Measurements from ENCODE around the gene STH. TPM values are rescaled to one million over a fixed set of nuclear protein-coding genes. Genes with fewer than 3 reads are reported as not detected.

STH gene
- total and polyA plus RNA-seq, 5 donors, result not detected

DNA sequence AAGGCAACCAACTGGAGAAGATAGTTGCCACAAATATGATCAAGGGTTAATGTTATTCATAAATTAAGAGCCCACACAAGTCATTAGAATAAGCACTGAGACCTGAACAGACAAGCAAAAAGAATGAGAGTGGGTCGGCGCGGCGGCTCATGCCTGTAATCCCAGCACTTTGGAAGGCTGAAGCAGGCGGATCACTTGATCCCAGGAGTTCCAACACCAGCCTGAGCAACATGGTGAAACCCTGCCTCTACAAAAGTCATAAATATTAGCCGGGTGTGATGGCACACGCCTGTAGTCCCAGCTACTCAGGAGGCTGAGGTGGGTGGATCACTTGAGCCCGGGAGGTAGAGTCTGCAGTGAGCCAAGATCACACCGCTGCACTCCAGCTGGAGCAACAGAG is 40.7 kb upstream of the STH start:
- no peak overlapping the region for H3K27ac ChIP-seq (ENCODE audit: low read length)
- intact Hi-C loops (cut with DNase I), result no loop called here
- DNase-seq (no peak), ATAC-seq (no peak)
- H3K9me3 ChIP-seq (ENCODE audit: control insufficient read depth, low read length), result no peaks in the 10 kb centered on the region
- H3K4me3 ChIP-seq (ENCODE audit: low read length), result no peak overlapping the region
- H3K4me1 ChIP-seq (ENCODE audit: control insufficient read depth, insufficient read depth, low read length), result no peaks in the 10 kb centered on the region
- H3K27me3 ChIP-seq (ENCODE audit: control insufficient read depth, insufficient read depth), result no peaks in the 10 kb centered on the region
- 90% methylated on average over 9 of the region's 9 CpGs for WGBS

DNA sequence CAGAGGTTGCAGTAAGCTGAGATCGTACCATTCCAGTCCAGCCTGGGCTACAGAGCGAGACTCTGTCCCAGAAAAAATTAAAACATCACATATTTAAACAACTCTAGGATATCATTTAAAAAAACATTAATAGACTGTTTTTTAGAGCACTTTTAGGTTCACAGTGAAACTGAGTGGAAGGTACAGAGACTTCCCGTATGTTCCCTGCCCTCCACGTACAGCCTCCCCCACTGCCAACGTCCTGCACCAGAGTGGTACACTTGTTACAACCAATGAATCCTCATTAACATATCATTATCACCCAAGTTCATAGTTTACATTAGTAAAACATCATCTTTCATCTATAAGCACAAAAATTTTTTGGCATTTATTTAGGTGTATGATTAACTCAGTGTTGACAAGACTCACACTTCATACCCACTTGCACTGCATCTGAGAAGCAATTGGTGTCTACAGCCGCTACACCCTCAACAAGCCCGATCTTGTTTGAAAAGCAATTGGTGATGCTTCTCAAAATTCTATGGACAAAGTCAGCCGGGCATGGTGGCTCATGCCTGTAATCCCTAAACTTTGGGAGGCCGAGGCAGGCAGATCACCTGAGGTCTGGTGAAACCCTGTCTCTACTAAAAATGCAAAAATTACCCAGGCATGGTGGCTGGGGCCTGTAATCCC is 39.9 kb upstream of the STH start:
- H3K27me3 ChIP-seq (ENCODE audit: control insufficient read depth, insufficient read depth), result no peaks in the 10 kb centered on the region
- no peak overlapping the region for H3K4me3 ChIP-seq (ENCODE audit: low read length)
- no peak overlapping the region for H3K27ac ChIP-seq (ENCODE audit: low read length)
- H3K4me1 ChIP-seq (ENCODE audit: control insufficient read depth, insufficient read depth, low read length), result no peaks in the 10 kb centered on the region
- DNase-seq (no peak), ATAC-seq (no peak)
- intact Hi-C loops (cut with DNase I), result no loop called here
- H3K9me3 ChIP-seq (ENCODE audit: control insufficient read depth, low read length), result no peaks in the 10 kb centered on the region
- WGBS, result 88% methylated on average over 9 of the region's 9 CpGs

DNA sequence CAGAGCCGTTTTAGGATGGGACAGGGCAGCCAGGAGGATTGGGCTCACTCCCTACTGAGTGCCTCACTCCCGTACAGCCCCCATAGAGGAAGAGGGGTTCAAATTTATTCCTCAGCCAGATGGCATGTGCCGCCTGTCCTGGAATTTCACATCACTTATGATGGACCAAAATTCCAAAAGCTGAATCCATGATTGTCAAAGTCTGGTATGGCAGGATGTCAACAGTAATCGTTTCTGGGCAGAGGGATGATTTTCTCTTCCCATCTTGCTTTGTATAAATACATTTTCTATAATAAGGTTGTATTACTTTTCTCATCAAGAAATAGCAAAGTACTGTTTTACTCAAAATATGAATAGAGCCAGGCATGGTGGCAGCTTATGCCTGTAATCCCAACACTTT is 38.7 kb upstream of the STH start:
- ATAC-seq (no peak), DNase-seq (no peak)
- Histone ChIP-seq H3K4me3 (ENCODE audit: low read length) (no peak overlapping the region), H3K27ac (ENCODE audit: low read length) (no peak overlapping the region), H3K4me1 (ENCODE audit: control insufficient read depth, insufficient read depth, low read length) (no peaks in the 10 kb centered on the region), H3K27me3 (ENCODE audit: control insufficient read depth, insufficient read depth) (no peaks in the 10 kb centered on the region), H3K9me3 (ENCODE audit: control insufficient read depth, low read length) (no peaks in the 10 kb centered on the region)
- 72% methylated on average over 4 of the region's 4 CpGs for WGBS
- intact Hi-C loops (cut with DNase I), result no loop called here

DNA sequence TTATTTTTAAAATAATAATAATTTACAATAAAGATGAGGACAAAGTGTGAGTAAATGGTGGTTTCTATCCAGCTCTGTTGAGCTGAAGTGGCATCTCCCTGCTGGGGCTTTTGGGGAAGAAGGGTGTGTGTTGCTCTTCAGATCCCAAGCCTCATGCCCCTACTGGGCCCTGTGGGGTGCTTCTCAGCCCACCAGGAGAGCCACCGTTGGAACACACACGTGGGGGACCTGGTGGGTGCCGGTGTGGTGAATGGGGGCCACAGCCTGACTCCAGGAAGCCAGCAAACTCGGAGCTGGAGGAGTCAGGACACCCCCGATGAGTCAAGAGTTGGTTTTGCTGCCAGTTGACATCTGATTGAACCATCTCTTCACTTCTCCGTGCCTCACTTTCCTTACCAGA is 37.8 kb upstream of the STH start:
- no peak for ATAC-seq
- Histone ChIP-seq H3K4me3 (ENCODE audit: low read length) (no peak overlapping the region), H3K4me1 (ENCODE audit: control insufficient read depth, insufficient read depth, low read length) (no peaks in the 10 kb centered on the region), H3K27ac (ENCODE audit: low read length) (no peak overlapping the region), H3K9me3 (ENCODE audit: control insufficient read depth, low read length) (no peaks in the 10 kb centered on the region), H3K27me3 (ENCODE audit: control insufficient read depth, insufficient read depth) (no peaks in the 10 kb centered on the region)
- intact Hi-C loops (cut with DNase I), result no loop called here
- WGBS, result 72% methylated on average over 6 of the region's 6 CpGs
- no peak for DNase-seq

DNA sequence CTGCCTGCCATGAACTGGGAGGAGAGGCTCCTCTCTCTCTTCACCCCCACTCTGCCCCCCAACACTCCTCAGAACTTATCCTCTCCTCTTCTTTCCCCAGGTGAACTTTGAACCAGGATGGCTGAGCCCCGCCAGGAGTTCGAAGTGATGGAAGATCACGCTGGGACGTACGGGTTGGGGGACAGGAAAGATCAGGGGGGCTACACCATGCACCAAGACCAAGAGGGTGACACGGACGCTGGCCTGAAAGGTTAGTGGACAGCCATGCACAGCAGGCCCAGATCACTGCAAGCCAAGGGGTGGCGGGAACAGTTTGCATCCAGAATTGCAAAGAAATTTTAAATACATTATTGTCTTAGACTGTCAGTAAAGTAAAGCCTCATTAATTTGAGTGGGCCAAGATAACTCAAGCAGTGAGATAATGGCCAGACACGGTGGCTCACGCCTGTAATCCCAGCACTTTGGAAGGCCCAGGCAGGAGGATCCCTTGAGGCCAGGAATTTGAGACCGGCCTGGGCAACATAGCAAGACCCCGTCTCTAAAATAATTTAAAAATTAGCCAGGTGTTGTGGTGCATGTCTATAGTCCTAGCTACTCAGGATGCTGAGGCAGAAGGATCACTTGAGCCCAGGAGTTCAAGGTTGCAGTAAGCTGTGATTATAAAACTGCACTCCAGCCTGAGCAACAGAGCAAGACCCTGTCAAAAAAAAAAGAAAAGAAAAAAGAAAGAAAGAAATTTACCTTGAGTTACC is 36.7 kb upstream of the STH start:
- no peak for ATAC-seq
- no peaks in the 10 kb centered on the region for H3K9me3 ChIP-seq (ENCODE audit: control insufficient read depth, low read length)

DNA sequence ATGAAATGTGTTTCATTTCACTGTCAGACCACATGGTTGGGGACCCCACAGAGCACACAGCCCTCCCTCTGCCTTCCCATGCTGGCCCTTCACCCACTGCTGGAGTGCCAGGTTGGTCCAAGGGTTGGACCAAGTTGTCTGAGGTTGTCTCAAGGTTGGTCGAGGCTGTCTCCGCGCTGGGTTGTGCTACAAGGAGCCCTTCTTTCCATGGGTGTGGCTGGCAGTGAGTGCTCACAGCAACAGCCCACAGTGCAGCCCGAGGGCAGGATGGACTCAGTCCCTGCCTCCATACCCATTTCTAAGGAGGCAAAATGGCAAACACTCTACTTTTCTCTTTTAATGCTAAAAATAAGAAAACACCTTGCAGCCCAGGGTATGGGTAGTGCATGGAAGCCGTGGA is 35.8 kb upstream of the STH start:
- no peak for DNase-seq
- intact Hi-C loops (cut with DNase I), result no loop called here
- Histone ChIP-seq H3K27ac (ENCODE audit: low read length) (no peak overlapping the region), H3K27me3 (ENCODE audit: control insufficient read depth, insufficient read depth) (no peaks in the 10 kb centered on the region), H3K4me3 (ENCODE audit: low read length) (no peak overlapping the region), H3K4me1 (ENCODE audit: control insufficient read depth, insufficient read depth, low read length) (no peaks in the 10 kb centered on the region), H3K9me3 (ENCODE audit: control insufficient read depth, low read length) (no peaks in the 10 kb centered on the region)
- no peak for ATAC-seq
- 89% methylated on average over 5 of the region's 5 CpGs for WGBS

More for the DNA sequence above, 36.7 kb upstream of the STH start:
- no peak overlapping the region for H3K4me3 ChIP-seq (ENCODE audit: low read length)
- 88% methylated on average over 12 of the region's 12 CpGs for WGBS
- H3K27ac ChIP-seq (ENCODE audit: low read length), result no peak overlapping the region
- no peak for DNase-seq
- intact Hi-C loops (cut with DNase I), result no loop called here
- H3K27me3 ChIP-seq (ENCODE audit: control insufficient read depth, insufficient read depth), result no peaks in the 10 kb centered on the region
- no peaks in the 10 kb centered on the region for H3K4me1 ChIP-seq (ENCODE audit: control insufficient read depth, insufficient read depth, low read length)

DNA sequence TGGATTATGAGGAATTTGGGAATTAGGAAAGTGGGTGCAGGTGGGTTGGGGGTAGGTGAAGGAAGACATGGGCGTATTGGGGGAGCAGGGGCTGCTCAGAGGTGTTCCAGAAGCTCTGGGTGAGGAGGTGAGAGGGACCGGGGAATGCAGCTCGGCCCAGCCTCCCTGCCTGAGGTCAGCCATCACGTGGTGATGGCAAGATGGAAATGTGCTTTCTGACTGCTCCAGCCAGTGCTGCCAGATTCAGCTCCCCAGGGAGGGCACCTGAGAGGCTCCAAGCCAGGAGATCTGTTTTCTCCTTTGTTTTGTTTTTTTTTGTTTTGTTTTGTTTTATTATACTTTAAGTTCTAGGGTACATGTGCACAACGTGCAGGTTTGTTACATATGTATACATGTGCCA is 35.2 kb upstream of the STH start:
- no peak for DNase-seq
- WGBS, result 57% methylated on average over 5 of the region's 5 CpGs

DNA sequence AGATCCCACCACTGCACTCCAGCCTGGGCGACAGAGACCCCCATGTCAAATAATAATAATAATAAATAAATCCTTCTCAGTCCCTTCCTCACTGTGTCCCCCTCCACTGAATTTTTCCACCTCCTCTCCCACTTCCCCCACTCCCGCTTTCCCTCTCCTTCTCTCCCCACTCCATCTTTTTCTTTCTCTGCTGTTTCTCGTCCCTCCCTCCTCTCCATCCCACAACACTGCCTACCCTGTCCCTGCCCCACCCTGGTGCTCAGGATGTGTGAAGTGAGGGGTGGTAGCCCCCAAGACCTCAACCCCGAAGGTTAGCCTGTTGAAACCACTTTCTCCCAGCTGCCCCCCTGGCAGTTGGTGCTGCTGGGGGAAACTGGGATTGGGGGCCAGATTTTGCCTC is 34.4 kb upstream of the STH start:
- DNase-seq (no peak), ATAC-seq (no peak)
- no peaks in the 10 kb centered on the region for H3K27me3 ChIP-seq (ENCODE audit: control insufficient read depth, insufficient read depth)
- intact Hi-C loops (cut with DNase I), result no loop called here
- no peak overlapping the region for H3K27ac ChIP-seq (ENCODE audit: low read length)
- H3K4me1 ChIP-seq (ENCODE audit: control insufficient read depth, insufficient read depth, low read length), result no peaks in the 10 kb centered on the region
- WGBS, result 86% methylated on average over 4 of the region's 4 CpGs
- no peaks in the 10 kb centered on the region for H3K9me3 ChIP-seq (ENCODE audit: control insufficient read depth, low read length)
- H3K4me3 ChIP-seq (ENCODE audit: low read length), result no peak overlapping the region

More for the DNA sequence above, 35.2 kb upstream of the STH start:
- Histone ChIP-seq H3K27me3 (ENCODE audit: control insufficient read depth, insufficient read depth) (no peaks in the 10 kb centered on the region), H3K4me1 (ENCODE audit: control insufficient read depth, insufficient read depth, low read length) (no peaks in the 10 kb centered on the region), H3K27ac (ENCODE audit: low read length) (no peak overlapping the region), H3K9me3 (ENCODE audit: control insufficient read depth, low read length) (no peaks in the 10 kb centered on the region), H3K4me3 (ENCODE audit: low read length) (no peak overlapping the region)
- no peak for ATAC-seq
- intact Hi-C loops (cut with DNase I), result no loop called here

DNA sequence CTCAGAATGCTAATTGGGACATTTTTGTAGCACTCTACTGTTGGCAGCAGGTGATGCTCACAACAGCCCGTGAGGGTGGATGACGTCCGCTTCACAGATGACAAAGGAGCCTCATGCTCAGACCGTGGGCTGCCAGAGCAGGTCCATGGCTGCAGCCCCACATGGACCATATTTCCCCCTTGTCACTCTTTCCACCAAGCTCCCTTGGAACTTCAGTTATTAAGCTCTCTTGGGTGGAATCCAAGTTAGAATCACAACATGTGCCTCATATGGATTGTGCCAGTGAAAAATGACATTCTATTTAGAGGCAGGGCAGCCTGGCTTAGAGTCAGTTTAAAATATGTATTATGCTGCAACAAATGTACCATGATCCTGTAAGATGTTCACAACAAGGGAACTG is 33.2 kb upstream of the STH start:
- no peak overlapping the region for H3K4me3 ChIP-seq (ENCODE audit: low read length)
- 63% methylated on average over 4 of the region's 4 CpGs for WGBS
- no peaks in the 10 kb centered on the region for H3K27me3 ChIP-seq (ENCODE audit: control insufficient read depth, insufficient read depth)
- H3K9me3 ChIP-seq (ENCODE audit: control insufficient read depth, low read length), result no peaks in the 10 kb centered on the region
- no peaks in the 10 kb centered on the region for H3K4me1 ChIP-seq (ENCODE audit: control insufficient read depth, insufficient read depth, low read length)
- DNase-seq (no peak), ATAC-seq (no peak)
- intact Hi-C loops (cut with DNase I), result no loop called here
- no peak overlapping the region for H3K27ac ChIP-seq (ENCODE audit: low read length)

DNA sequence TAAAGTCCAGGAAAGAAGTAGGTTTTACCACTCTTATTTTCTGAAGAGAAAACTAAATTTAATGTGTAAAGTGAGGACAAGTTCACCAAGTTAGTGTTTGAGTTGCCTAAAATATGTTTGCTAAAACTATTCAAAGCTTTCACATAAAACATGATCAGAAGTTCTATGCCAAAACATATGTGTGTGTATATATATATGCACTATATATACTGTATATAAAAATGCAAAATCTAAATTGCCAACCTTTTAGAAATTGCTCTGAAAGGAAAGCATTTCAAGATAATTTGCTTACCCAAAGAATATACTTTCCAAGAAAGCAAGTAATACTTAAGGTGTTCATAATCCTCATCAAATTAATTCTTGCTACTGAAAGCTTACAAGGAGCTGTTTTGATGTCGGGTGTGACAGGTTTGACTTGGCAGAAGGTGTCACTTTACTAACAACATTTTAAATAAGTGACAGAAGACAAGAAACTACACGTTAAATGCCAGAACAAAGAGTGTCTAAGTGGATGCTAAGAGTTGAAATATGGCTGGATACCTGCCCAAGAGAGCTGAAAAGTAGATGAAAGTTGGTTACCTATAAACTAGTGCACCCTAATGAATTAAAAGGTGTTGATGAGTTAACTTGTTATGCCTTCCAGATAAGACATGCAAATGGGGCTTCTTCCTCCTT is 32.3 kb upstream of the STH start:
- intact Hi-C loops (cut with DNase I), result no loop called here
- Histone ChIP-seq H3K4me1 (ENCODE audit: control insufficient read depth, insufficient read depth, low read length) (no peaks in the 10 kb centered on the region), H3K27ac (ENCODE audit: low read length) (no peak overlapping the region), H3K27me3 (ENCODE audit: control insufficient read depth, insufficient read depth) (no peaks in the 10 kb centered on the region), H3K9me3 (ENCODE audit: control insufficient read depth, low read length) (no peaks in the 10 kb centered on the region), H3K4me3 (ENCODE audit: low read length) (no peak overlapping the region)
- WGBS, result 46% methylated on average over 2 of the region's 2 CpGs
- DNase-seq (no peak), ATAC-seq (no peak)

DNA sequence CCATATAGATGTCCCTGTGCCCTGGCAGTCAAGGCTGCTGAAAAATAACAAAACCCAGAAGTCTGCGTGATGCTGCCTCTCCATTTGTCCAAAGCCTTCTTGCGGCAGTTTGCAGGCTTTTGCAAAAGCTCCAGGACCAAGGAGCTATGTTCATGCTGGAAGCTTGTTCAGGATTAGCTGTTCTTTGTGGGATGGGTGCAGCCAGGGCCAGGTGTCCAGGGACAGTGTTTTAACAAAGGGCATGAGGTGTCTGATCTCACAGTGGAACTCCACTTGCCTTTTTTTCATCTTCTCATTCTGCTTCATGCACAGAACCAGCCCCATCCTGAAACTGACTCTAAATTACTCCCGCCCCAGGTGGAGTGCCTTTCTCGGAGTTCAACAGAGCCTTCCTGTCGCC is 31.7 kb upstream of the STH start:
- Histone ChIP-seq H3K4me1 (ENCODE audit: control insufficient read depth, insufficient read depth, low read length) (no peaks in the 10 kb centered on the region), H3K27me3 (ENCODE audit: control insufficient read depth, insufficient read depth) (no peaks in the 10 kb centered on the region), H3K4me3 (ENCODE audit: low read length) (no peak overlapping the region), H3K27ac (ENCODE audit: low read length) (no peak overlapping the region), H3K9me3 (ENCODE audit: control insufficient read depth, low read length) (no peaks in the 10 kb centered on the region)
- DNase-seq (no peak), ATAC-seq (no peak)
- 93% methylated on average over 5 of the region's 5 CpGs for WGBS
- intact Hi-C loops (cut with DNase I), result no loop called here

Measured in right cardiac atrium (tissue), 5 donors.